GM12878 (cell line): ENCODE results near the gene APOC4. TPM values are rescaled to one million over a fixed set of nuclear protein-coding genes. Genes with fewer than 3 reads are reported as not detected.

Source experiments
- ASH2L ChIP-seq: fragments of 300-600, 200-600 bp; sonication (generic); IDR thresholded peaks from 2 replicates; pipeline ENCODE4 v1.6.1; 2017; ENCODE audit warnings: low read depth, mild to moderate bottlenecking, borderline replicate concordance
- CBX5 ChIP-seq: sonication (generic); IDR thresholded peaks from 2 replicates; pipeline ENCODE4 v1.6.1; 2016; ENCODE audit warnings: low read depth, moderate library complexity, mild to moderate bottlenecking, inconsistent platforms
- MTA3 ChIP-seq: IDR thresholded peaks from 2 replicates; pipeline ENCODE4 v1.6.1; 2012; ENCODE audit warnings: low read length, inconsistent platforms, borderline replicate concordance
- NFYA ChIP-seq: IDR thresholded peaks from 2 replicates; pipeline ENCODE4 v1.6.1; 2011; ENCODE audit warnings: low read depth, mild to moderate bottlenecking, low read length, improper control_type of control experiment, borderline replicate concordance
- NRF1 ChIP-seq: conservative IDR thresholded peaks from 2 replicates; pipeline ENCODE4 v1.6.1; 2011; ENCODE audit warnings: mild to moderate bottlenecking, low read depth, low read length, improper control_type of control experiment
- PAX5 ChIP-seq: IDR thresholded peaks from 2 replicates; pipeline ENCODE4 v1.6.1; 2011; ENCODE audit warnings: low read depth, low read length, borderline replicate concordance
- SMAD5 ChIP-seq: IDR thresholded peaks from 2 replicates; pipeline ENCODE4 v1.6.1; 2016; ENCODE audit warnings: antibody characterized with exemption, low read depth
- SREBF1 ChIP-seq: IDR thresholded peaks from 2 replicates; pipeline ENCODE4 v1.6.1; 2012; ENCODE audit warnings: mild to moderate bottlenecking, low read length
- ZNF207 ChIP-seq: fragments of 450-650 bp; IDR thresholded peaks from 2 replicates; pipeline ENCODE4 v1.6.1; 2014; ENCODE audit warnings: antibody characterized with exemption, mild to moderate bottlenecking, borderline replicate concordance
- ZSCAN29 ChIP-seq: fragments of 450-650 bp; IDR thresholded peaks from 2 replicates; pipeline ENCODE4 v1.6.1; 2017; ENCODE audit warnings: mild to moderate bottlenecking, moderate library complexity
- polyA plus RNA-seq, 11 experiments: library from polyadenylated mRNA; depleted of rRNA in 4 of 11; unstranded in 6 of 11; stranded (reverse) in 5 of 11; fragments of >200 nt; fragmentation: Nextera tagmentation in 4 of 11; fragmentation: Illumina TruSeq in 1 of 11; extraction: Ambion mirVana in 4 of 11; extraction: Trizol in 1 of 11; gene quantifications; 1 replicate in 1 of 11; 2 replicates in 10 of 11; pipeline versions ENCODE4 v1.2.1 to v1.2.3, GENCODE V29; 2011 to 2016; ENCODE audit warnings: inconsistent platforms in 2 of 11, missing spikeins in 2 of 11, low read depth in 1 of 11
- total RNA-seq, 4 experiments: library from RNA; depleted of rRNA in 3 of 4; stranded (reverse); fragments of >200 nt in 3 of 4; fragmentation: Illumina TruSeq in 1 of 4; extraction: Trizol in 1 of 4; gene quantifications; 2 replicates each; pipeline versions ENCODE4 v1.2.1 to v1.2.3, GENCODE V29; 2013 to 2021
- TF ChIP-seq, protein P1 (sequence below): IDR thresholded peaks from 2 replicates; pipeline ENCODE4 v1.6.1; 2012; ENCODE audit warnings: low read depth, low read length, improper control_type of control experiment
- TF ChIP-seq, protein P2 (sequence below), 3 experiments: IDR thresholded peaks in 2 of 3; conservative IDR thresholded peaks in 1 of 3; 2 replicates each; pipeline ENCODE4 v1.5.1; 2011; ENCODE audit warnings: low read depth in 3 of 3, low read length in 3 of 3, mild to moderate bottlenecking in 3 of 3, control low read depth in 2 of 3, moderate library complexity in 2 of 3, inconsistent platforms in 1 of 3, mixed read lengths in 1 of 3; ENCODE audit not compliant: control insufficient read depth in 2 of 3, insufficient read depth in 1 of 3; ENCODE audit errors: extremely low read depth in 1 of 3
- TF ChIP-seq, protein P3 (sequence below): fragments of 450-650 bp; IDR thresholded peaks from 2 replicates; pipeline ENCODE4 v1.6.1; 2017; ENCODE audit warnings: mild to moderate bottlenecking, low read depth, inconsistent platforms; ENCODE audit not compliant: poor library complexity, severe bottlenecking
- TF ChIP-seq, protein P4 (sequence below): fragments of 450-650 bp; IDR thresholded peaks from 2 replicates; pipeline ENCODE4 v1.6.1; 2016; ENCODE audit warnings: mild to moderate bottlenecking, moderate library complexity, borderline replicate concordance
- TF ChIP-seq, protein P5 (sequence below): fragments of 450-650 bp; IDR thresholded peaks from 2 replicates; pipeline ENCODE4 v1.6.1; 2017; ENCODE audit warnings: mild to moderate bottlenecking, moderate library complexity

Gene APOC4
- total and polyA plus RNA-seq, 10 of the 15 experiments (the other 5 are each of a cell fraction or from before 2014, with no cell fraction given), result not detected

DNA sequence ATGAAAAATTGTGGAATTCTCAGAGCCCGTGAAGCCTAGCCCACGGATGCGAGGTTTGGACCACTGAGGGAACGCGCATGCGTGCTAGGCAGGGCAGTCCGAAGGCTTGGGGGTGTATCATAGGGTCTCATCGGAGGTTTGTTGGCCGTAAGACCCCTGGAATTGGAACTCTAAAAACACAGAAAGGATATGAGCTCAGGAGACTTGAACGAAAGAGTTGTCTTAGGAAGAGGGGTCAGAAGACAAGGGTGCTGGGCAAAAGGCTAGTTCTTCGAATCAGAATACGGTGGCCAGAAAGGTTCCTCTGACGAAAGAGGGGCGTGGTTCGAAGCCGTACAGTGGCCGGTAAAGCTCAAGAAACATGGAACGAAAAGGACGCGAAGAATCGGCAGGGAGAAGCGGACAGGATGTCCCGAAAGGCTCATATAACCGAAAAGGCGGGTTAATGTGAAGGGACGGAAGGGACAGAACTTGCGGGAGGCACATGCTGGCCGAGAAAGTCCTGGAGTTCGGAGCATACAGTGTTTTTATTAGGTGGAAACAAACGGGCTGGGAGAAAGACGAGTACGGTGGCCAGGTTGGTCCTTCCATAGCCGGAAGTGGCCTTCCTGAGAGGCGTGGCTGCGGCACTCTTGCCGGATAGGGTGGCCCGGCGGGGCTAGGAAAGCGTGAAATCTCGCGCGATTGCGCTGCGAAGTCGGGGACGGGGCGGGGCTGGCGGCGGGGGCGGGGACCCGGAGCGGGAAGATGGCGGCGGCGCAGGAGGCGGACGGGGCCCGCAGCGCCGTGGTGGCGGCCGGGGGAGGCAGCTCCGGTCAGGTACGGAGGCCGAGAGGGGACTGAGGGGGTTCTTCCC lies 12.8 kb downstream of the APOC4 start, which contains the start of gene CLPTM1 (continued):
- TF ChIP-seq, protein P1, sequence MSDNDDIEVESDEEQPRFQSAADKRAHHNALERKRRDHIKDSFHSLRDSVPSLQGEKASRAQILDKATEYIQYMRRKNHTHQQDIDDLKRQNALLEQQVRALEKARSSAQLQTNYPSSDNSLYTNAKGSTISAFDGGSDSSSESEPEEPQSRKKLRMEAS, result peak; percentile 32; the same call in 1 of the 2 replicates
- TF ChIP-seq, protein P2, sequence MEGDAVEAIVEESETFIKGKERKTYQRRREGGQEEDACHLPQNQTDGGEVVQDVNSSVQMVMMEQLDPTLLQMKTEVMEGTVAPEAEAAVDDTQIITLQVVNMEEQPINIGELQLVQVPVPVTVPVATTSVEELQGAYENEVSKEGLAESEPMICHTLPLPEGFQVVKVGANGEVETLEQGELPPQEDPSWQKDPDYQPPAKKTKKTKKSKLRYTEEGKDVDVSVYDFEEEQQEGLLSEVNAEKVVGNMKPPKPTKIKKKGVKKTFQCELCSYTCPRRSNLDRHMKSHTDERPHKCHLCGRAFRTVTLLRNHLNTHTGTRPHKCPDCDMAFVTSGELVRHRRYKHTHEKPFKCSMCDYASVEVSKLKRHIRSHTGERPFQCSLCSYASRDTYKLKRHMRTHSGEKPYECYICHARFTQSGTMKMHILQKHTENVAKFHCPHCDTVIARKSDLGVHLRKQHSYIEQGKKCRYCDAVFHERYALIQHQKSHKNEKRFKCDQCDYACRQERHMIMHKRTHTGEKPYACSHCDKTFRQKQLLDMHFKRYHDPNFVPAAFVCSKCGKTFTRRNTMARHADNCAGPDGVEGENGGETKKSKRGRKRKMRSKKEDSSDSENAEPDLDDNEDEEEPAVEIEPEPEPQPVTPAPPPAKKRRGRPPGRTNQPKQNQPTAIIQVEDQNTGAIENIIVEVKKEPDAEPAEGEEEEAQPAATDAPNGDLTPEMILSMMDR (IDR thresholded peaks at IDR 0.05 in 2 of 3, conservative IDR thresholded peaks at IDR 0.05 in 1 of 3; ENCODE audit: control insufficient read depth in 2 of 3, extremely low read depth in 1 of 3, insufficient read depth in 1 of 3, low read depth in 3 of 3, low read length in 3 of 3), result no peak
- no peak for TF ChIP-seq ASH2L
- TF ChIP-seq PAX5, result peak; percentile 96
- TF ChIP-seq ZNF207, result peak; percentile 99
- no peak for TF ChIP-seq CBX5
- TF ChIP-seq SMAD5, result peak; percentile 75
- no peak for TF ChIP-seq SREBF1
- no peak; the same call in 1 of the 2 replicates for TF ChIP-seq MTA3
- TF ChIP-seq, protein P3, sequence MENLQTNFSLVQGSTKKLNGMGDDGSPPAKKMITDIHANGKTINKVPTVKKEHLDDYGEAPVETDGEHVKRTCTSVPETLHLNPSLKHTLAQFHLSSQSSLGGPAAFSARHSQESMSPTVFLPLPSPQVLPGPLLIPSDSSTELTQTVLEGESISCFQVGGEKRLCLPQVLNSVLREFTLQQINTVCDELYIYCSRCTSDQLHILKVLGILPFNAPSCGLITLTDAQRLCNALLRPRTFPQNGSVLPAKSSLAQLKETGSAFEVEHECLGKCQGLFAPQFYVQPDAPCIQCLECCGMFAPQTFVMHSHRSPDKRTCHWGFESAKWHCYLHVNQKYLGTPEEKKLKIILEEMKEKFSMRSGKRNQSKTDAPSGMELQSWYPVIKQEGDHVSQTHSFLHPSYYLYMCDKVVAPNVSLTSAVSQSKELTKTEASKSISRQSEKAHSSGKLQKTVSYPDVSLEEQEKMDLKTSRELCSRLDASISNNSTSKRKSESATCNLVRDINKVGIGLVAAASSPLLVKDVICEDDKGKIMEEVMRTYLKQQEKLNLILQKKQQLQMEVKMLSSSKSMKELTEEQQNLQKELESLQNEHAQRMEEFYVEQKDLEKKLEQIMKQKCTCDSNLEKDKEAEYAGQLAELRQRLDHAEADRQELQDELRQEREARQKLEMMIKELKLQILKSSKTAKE, result peak; percentile 83
- peak; percentile 87 for TF ChIP-seq ZSCAN29
- TF ChIP-seq NFYA, result no peak
- TF ChIP-seq NRF1, result peak; percentile 21; the same call in 1 of the 2 replicates
- TF ChIP-seq, protein P4, sequence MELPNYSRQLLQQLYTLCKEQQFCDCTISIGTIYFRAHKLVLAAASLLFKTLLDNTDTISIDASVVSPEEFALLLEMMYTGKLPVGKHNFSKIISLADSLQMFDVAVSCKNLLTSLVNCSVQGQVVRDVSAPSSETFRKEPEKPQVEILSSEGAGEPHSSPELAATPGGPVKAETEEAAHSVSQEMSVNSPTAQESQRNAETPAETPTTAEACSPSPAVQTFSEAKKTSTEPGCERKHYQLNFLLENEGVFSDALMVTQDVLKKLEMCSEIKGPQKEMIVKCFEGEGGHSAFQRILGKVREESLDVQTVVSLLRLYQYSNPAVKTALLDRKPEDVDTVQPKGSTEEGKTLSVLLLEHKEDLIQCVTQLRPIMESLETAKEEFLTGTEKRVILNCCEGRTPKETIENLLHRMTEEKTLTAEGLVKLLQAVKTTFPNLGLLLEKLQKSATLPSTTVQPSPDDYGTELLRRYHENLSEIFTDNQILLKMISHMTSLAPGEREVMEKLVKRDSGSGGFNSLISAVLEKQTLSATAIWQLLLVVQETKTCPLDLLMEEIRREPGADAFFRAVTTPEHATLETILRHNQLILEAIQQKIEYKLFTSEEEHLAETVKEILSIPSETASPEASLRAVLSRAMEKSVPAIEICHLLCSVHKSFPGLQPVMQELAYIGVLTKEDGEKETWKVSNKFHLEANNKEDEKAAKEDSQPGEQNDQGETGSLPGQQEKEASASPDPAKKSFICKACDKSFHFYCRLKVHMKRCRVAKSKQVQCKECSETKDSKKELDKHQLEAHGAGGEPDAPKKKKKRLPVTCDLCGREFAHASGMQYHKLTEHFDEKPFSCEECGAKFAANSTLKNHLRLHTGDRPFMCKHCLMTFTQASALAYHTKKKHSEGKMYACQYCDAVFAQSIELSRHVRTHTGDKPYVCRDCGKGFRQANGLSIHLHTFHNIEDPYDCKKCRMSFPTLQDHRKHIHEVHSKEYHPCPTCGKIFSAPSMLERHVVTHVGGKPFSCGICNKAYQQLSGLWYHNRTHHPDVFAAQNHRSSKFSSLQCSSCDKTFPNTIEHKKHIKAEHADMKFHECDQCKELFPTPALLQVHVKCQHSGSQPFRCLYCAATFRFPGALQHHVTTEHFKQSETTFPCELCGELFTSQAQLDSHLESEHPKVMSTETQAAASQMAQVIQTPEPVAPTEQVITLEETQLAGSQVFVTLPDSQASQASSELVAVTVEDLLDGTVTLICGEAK, result peak; percentile 91
- TF ChIP-seq, protein P5, sequence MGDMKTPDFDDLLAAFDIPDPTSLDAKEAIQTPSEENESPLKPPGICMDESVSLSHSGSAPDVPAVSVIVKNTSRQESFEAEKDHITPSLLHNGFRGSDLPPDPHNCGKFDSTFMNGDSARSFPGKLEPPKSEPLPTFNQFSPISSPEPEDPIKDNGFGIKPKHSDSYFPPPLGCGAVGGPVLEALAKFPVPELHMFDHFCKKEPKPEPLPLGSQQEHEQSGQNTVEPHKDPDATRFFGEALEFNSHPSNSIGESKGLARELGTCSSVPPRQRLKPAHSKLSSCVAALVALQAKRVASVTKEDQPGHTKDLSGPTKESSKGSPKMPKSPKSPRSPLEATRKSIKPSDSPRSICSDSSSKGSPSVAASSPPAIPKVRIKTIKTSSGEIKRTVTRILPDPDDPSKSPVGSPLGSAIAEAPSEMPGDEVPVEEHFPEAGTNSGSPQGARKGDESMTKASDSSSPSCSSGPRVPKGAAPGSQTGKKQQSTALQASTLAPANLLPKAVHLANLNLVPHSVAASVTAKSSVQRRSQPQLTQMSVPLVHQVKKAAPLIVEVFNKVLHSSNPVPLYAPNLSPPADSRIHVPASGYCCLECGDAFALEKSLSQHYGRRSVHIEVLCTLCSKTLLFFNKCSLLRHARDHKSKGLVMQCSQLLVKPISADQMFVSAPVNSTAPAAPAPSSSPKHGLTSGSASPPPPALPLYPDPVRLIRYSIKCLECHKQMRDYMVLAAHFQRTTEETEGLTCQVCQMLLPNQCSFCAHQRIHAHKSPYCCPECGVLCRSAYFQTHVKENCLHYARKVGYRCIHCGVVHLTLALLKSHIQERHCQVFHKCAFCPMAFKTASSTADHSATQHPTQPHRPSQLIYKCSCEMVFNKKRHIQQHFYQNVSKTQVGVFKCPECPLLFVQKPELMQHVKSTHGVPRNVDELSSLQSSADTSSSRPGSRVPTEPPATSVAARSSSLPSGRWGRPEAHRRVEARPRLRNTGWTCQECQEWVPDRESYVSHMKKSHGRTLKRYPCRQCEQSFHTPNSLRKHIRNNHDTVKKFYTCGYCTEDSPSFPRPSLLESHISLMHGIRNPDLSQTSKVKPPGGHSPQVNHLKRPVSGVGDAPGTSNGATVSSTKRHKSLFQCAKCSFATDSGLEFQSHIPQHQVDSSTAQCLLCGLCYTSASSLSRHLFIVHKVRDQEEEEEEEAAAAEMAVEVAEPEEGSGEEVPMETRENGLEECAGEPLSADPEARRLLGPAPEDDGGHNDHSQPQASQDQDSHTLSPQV, result no peak
